Measurements from ENCODE around the gene FEZF1. TPM values are rescaled to one million over a fixed set of nuclear protein-coding genes. Genes with fewer than 3 reads are reported as not detected.

Gene FEZF1
- total RNA-seq, 1 experiment from 2014 or later, result not detected

DNA sequence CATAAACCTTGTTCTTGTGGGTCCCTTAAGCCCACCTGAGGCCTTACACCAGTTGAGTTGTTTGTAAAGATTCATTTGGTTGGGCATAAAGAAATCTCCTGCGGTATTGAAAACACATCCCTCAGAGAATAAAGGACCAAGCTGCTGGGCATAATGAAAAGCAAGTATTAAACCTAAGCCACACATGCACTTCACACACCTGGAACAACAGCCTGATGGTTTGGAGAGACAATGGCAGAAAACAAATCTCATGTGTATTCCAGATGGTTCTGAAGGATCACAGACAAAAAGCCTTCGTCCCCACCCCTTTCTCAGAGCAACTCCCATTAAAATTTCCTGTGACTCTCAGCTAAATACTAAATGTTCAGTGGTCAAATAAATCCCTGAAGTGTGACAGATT lies 44.2 kb downstream of the FEZF1 start:
- no peaks in the 10 kb centered on the region for H3K9me2 ChIP-seq (ENCODE audit: insufficient read depth)
- no peak overlapping the region for H3K27ac ChIP-seq
- no peak for DNase-seq
- H3K4me3 ChIP-seq, result no peak overlapping the region
- intact Hi-C loops (cut with micrococcal nuclease; ENCODE audit: unreplicated experiment), result no loop called here
- TF ChIP-seq, protein P1, sequence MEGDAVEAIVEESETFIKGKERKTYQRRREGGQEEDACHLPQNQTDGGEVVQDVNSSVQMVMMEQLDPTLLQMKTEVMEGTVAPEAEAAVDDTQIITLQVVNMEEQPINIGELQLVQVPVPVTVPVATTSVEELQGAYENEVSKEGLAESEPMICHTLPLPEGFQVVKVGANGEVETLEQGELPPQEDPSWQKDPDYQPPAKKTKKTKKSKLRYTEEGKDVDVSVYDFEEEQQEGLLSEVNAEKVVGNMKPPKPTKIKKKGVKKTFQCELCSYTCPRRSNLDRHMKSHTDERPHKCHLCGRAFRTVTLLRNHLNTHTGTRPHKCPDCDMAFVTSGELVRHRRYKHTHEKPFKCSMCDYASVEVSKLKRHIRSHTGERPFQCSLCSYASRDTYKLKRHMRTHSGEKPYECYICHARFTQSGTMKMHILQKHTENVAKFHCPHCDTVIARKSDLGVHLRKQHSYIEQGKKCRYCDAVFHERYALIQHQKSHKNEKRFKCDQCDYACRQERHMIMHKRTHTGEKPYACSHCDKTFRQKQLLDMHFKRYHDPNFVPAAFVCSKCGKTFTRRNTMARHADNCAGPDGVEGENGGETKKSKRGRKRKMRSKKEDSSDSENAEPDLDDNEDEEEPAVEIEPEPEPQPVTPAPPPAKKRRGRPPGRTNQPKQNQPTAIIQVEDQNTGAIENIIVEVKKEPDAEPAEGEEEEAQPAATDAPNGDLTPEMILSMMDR (conservative IDR thresholded peaks at IDR 0.05), result no peak
- TF ChIP-seq EZH2 (IDR thresholded peaks at IDR 0.05; ENCODE audit: low read depth), result no peak
- H4K20me1 ChIP-seq (ENCODE audit: insufficient read depth), result no peaks in the 10 kb centered on the region
- BruUV-seq (replicated peaks), result no TSS peak
- no peaks in the 10 kb centered on the region for H3F3A ChIP-seq (ENCODE audit: insufficient read depth, low read depth)
- no peaks in the 10 kb centered on the region for H3K36me3 ChIP-seq (ENCODE audit: low read depth)
- CTCF ChIA-PET, result no interaction called here
- H3K79me2 ChIP-seq (ENCODE audit: low read depth), result no peaks in the 10 kb centered on the region
- H3K4me2 ChIP-seq, result no peak overlapping the region
- no peaks in the 10 kb centered on the region for H3K4me1 ChIP-seq (replicated peaks; ENCODE audit: insufficient read depth)
- no peaks in the 10 kb centered on the region for H3K9me3 ChIP-seq (ENCODE audit: insufficient read depth, low read depth)
- H2AFZ ChIP-seq, result no peak overlapping the region
- POLR2A ChIA-PET (ENCODE audit: unreplicated experiment), result no interaction called here
- no peaks in the 10 kb centered on the region for H3K27me3 ChIP-seq (ENCODE audit: insufficient read depth, low read depth)

GRCh38 chr7:122258971-122259370 lies 45.6 kb downstream of the FEZF1 start:
- intact Hi-C loops (cut with micrococcal nuclease; ENCODE audit: unreplicated experiment), result no loop called here
- Histone ChIP-seq H3K27me3 (ENCODE audit: insufficient read depth, low read depth) (no peaks in the 10 kb centered on the region), H3K9me3 (ENCODE audit: insufficient read depth, low read depth) (no peaks in the 10 kb centered on the region), H3K36me3 (ENCODE audit: low read depth) (no peaks in the 10 kb centered on the region), H3K79me2 (ENCODE audit: low read depth) (no peaks in the 10 kb centered on the region), H2AFZ (no peak overlapping the region), H3K4me2 (no peak overlapping the region), H3F3A (ENCODE audit: insufficient read depth, low read depth) (no peaks in the 10 kb centered on the region), H3K9me2 (ENCODE audit: insufficient read depth) (no peaks in the 10 kb centered on the region), H4K20me1 (ENCODE audit: insufficient read depth) (no peaks in the 10 kb centered on the region), H3K4me1 (replicated peaks; ENCODE audit: insufficient read depth) (no peaks in the 10 kb centered on the region), H3K4me3 (no peak overlapping the region), H3K27ac (no peak overlapping the region)
- ChIA-PET POLR2A (ENCODE audit: unreplicated experiment) (no interaction called here), CTCF (no interaction called here)
- no peak for DNase-seq
- TF ChIP-seq, protein P1 (conservative IDR thresholded peaks at IDR 0.05), result no peak
- no peak for TF ChIP-seq EZH2 (IDR thresholded peaks at IDR 0.05; ENCODE audit: low read depth)
- no TSS peak for BruUV-seq (replicated peaks)

DNA sequence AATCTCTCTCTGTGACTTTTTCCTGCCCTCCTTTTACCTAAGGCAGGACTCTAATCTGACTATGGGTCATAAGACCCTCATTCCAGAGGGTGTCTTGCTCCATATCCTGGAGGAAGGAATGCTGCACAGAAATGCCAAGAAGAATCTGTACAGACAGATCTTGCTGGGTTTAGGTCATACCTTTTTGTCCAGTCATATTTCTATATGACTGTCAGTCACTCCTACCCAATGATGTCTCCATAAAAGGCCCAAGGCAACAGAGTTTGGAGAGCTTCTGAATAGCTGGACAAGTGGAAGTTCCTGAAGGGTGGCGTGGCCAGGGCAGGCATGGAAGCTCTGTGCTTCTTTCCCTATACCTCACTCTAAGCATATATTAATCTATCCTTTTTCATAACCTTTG lies 47.5 kb downstream of the FEZF1 start:
- intact Hi-C loops (cut with micrococcal nuclease; ENCODE audit: unreplicated experiment), result no loop called here
- no TSS peak for BruUV-seq (replicated peaks)
- Histone ChIP-seq H3K4me2 (no peak overlapping the region), H3K9me3 (ENCODE audit: insufficient read depth, low read depth) (no peaks in the 10 kb centered on the region), H3K4me3 (no peak overlapping the region), H3K27ac (no peak overlapping the region), H3K9me2 (ENCODE audit: insufficient read depth) (no peaks in the 10 kb centered on the region), H2AFZ (no peak overlapping the region), H4K20me1 (ENCODE audit: insufficient read depth) (no peaks in the 10 kb centered on the region), H3K27me3 (ENCODE audit: insufficient read depth, low read depth) (no peaks in the 10 kb centered on the region), H3K36me3 (ENCODE audit: low read depth) (no peaks in the 10 kb centered on the region), H3K4me1 (replicated peaks; ENCODE audit: insufficient read depth) (no peaks in the 10 kb centered on the region), H3F3A (ENCODE audit: insufficient read depth, low read depth) (no peaks in the 10 kb centered on the region), H3K79me2 (ENCODE audit: low read depth) (no peaks in the 10 kb centered on the region)
- ChIA-PET POLR2A (ENCODE audit: unreplicated experiment) (no interaction called here), CTCF (no interaction called here)
- no peak for DNase-seq
- TF ChIP-seq, protein P1 (conservative IDR thresholded peaks at IDR 0.05), result no peak
- no peak for TF ChIP-seq EZH2 (IDR thresholded peaks at IDR 0.05; ENCODE audit: low read depth)

Measured in PC-9 (cell line).